HG03521 (cell line): Measurements from ENCODE around the gene RNF222.
A peak's percentile ranks its signal among the peaks of the same experiment; 100 is the strongest.

Source experiments
- ATAC-seq: cut with Tn5 transposase; IDR thresholded peaks from one replicate; pipeline ENCODE4 v1.9.1; 2021; ENCODE audit warnings: mild to moderate bottlenecking, moderate library complexity; ENCODE audit not compliant: unreplicated experiment

RNF222 gene, protein sequence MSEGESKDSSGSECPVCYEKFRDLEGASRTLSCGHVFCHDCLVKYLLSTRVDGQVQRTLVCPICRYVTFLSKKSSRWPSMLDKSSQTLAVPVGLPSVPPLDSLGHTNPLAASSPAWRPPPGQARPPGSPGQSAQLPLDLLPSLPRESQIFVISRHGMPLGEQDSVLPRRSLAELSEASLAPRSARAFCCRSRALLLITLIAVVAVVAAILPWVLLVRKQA

DNA sequence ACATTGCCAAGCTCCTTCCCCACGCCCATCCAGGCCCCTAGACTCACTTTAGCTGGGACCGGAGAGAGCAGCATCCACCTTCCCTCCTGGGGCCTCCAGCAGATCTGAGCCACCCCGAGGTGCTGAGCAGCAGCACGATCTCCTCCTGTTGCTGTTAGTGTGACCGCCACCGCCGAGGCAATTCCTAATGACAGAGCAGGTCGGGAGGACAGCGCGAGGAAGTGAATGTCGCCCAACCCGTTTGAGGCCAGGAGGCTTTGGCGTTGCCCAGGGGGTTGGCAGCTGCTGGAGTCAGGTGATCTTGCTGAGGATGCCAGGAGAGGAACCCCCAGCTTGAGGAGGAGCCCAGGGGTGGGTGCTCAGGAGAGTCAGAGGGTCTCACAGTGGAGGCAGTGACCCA is at the start of gene RNF222:
Gene RNF222 (minus strand): TSS at position 192 of the 400 bp plus-strand sequence. CDS start 4,366 bp downstream, outside the sequence.
- no peak for ATAC-seq

DNA sequence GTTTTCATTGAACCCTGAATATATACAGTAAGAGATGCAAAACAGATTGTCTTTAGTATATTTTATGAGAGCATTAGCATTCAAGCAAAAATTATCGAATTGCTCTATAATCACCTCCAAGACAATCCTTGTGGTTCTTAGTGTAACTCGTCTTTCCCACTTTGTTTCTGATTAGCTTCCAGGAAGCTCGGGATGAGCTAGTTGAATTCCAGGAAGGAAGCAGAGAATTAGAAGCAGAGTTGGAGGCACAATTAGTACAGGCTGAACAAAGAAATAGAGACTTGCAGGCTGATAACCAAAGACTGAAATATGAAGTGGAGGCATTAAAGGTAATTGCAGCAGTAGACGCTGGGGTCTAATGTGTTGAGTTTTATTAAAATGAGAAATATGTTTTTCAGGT is 47.9 kb upstream of the RNF222 start:
- ATAC-seq = no peak

DNA sequence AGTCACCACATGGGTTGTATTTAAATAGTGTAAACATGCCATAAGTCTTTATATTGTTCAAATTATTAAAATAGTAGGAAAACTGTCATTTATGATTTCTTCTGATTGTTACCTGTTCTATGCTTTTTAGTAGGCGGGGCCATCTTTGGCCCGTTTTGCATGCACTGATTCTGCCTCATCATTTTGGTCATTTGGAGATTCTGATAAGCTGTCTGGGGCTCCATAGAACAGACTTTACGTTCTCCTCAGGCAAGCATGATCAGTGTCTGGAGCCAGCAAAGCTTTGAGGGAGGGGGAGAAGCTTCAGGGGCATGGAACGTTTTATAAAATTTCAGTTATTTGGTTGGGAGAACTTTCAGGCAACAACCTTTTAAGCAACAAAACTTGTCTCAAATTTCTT is 46.9 kb upstream of the RNF222 start:
- no peak for ATAC-seq

DNA sequence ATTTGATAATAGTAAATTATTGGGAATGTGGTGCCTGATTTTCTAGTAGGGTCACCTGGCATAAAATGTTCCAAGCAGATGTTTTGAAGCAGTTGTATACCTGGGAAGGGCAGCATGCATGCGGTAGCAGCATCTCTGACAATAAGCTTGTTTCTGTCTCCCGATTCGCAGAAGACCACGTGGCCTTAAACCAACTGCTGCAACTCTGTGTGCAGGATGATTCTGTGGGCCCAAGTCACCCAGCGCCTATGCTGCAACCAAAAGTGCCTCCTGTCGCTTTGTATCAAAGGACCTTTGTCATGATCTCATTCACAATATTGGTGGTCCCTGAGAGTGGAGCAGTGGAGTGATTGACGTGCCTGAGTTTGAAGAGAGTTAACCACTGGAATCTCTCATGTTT is 46.1 kb upstream of the RNF222 start:
- no peak for ATAC-seq

DNA sequence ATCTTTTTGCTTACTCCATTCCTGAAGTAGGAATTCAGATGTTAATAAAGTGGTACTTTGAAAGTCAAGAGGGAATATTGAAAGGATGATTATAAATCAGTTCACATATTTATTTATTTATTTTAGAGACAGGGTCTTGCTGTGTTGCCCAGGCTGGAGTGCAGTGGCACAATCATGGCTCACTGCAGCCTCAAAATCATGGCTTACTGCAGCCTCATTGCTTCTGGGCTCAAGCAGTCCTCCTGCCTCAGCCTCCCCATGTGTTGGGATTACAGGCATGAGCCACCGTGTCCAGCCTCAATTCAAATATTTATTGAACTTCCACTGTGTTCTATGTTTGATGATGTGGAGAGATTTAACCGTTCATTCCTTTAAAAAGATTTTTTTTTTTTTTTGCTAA is 44.7 kb upstream of the RNF222 start:
- ATAC-seq = no peak

DNA sequence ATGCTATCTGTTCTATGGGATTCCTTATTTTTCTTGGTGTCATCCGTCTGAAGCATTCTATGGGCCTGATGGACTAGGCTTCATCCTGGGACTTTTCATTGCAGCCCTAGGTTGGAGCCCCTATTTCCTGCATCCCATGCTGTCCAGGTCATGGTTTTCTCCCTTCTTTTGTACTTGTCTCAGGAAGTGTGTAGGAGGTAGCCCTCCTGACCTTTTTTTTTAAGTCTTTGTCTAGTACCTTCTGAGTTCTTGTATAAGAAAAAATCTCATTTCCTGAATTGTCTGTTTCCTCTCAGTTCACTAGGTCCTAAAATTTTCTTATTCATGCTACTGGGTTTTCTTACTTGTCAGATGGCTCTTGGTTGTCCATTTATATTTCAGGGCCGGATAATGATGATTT is 44.1 kb upstream of the RNF222 start:
- ATAC-seq = no peak

DNA sequence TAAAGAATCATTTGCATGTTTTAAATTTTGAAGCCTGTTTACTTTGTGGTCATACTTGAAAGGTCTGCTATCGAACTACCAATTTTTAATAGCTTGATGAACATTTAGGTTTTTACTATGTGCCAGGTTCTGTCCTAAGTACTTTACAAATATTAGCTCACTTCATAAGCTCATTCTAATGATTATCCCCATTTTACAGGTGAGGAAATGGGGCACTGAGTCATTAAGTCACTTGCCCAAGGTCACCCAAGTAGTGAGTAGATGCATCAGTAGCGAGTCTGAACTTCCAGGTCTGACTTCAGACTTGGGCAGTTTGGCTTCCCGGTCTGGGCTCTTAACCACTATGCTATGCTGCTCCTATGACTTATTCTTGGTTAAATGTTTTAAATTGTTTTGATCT is 42.1 kb upstream of the RNF222 start:
- no peak for ATAC-seq

DNA sequence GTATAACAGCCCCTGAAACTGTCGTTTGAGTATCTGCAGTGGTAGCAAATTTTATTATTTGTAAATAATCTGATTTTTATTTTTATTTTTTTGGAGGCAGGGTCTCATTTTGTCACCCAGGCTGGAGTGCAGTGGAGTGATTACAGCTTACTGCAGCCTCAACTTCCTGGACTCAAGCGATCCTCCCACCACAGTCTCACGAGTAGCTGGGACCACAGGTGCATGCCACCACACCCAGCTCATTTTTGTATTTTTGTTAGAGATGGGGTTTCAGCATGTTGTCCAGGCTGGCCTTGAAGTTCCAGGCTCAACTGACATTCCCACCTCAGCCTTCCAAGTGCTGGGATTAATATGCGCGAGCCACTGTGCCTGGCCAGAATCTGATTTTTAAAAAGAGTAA is 40.8 kb upstream of the RNF222 start:
- ATAC-seq = no peak

DNA sequence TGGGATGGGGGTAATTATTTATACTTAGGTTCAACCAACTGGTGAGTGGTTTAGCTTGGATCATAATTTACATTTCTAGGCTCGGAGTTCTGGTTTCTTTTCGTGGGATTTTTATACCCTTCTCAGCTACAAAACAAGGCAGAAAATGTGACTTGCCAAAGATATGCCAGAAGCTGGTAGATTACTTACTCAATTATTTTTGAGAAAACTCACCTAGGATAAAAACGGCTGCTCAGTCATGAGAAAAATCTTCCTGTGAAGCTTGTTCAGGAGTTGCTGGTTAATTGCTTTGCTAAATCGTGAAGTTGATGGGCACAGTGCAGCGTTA is 39.2 kb upstream of the RNF222 start:
- no peak for ATAC-seq

DNA sequence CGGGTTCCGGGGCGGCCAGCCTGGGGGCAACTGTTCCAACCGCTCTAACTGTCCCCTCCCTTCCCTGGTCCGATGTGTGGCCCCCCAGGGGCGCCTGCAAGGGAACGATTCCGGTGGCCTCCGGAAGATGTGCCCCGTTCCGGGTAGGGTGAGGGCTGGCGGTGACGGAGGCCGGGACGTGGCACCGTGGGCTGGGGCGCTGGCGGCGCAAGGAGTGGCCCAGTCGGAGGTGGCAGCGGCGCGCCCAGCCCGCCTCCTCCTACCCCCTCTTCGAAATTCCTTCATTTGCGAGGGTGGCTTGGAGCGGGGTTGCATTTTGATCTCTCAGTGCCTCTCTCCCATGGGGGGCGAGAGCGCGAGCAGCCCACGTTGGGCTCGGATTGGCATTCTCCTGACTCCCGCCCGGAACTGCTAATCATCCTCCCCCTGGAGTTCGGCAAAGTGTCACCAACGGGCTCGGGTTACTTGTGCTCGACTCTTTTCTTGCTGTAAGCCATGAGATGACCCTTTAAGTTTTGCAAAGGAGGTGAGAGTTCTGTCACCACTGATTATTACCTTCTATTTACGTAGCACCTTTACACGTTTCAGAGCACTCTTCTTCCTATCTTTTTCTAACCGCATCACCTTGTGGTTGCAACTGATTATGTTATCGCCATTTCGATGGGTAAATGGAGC is 38.7 kb upstream of the RNF222 start:
- ATAC-seq = peak; percentile 37

DNA sequence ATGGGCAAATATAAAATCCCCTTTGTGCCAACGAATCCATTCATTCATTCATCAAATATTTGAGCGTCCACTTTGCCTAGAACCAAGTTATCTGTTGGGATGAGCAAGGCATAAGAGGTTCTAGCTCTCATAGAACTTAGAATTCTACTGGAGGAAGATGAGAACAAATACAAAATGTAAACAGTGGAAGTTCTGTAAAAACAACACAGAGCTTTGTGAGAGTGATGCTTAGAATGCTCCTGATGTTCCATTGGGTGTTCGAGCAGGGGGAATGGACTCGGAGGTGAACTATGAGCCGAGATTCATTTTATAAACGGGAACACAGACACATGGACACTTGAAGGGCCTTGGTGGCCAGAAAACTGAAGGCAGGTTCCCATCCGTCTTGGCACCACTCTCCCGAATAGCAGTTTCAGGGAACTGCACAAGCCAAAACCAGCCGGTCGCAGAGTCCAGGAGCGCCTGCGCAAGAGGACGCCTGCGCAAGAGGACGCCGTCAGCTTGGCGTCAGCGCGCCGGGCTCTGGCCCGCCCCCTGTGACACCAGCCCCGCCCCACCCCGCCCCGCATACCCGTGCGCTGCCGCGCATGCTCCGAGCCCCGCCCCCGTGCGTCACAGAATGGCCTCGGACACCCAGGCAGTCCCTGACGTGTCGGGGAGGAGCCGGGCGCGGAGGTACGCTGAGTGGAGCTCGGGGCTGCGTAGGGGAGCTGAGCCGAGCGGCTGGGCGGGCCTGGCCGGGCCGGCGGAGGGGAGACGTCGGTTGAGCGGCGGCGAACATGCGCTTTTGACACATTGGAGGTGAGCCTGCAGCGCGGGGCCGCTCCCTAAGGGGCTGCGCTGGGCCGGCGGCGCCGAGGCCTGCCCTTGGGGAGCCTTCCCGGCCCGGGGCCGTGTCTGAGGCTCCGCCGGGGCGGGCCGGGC is 37.9 kb upstream of the RNF222 start, which contains the start of gene NDEL1:
Gene NDEL1 (plus strand): TSS at position 640 of the 924 bp plus-strand sequence. CDS start 8,388 bp downstream, outside the sequence.
- peak; percentile 97 for ATAC-seq

DNA sequence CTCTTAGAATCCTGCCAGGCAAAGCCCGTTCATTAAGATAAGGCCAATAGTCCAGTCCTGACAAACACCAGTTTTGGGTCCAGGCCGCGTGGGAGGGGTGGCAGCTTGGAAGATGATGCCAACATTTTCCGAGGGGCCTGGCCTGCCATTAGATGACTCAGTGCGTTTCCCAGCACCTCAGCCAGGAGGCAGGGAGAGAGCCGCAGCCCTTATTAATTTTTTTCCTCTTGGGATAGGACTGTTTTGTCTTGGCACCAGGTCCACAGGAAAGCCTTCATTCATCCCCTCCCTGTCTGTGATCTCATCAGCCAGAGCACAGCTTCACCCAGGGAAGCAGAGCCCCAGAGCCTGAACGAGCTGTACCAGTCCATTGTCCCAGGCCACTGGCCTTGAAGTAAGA is 33.3 kb upstream of the RNF222 start:
- no peak for ATAC-seq

DNA sequence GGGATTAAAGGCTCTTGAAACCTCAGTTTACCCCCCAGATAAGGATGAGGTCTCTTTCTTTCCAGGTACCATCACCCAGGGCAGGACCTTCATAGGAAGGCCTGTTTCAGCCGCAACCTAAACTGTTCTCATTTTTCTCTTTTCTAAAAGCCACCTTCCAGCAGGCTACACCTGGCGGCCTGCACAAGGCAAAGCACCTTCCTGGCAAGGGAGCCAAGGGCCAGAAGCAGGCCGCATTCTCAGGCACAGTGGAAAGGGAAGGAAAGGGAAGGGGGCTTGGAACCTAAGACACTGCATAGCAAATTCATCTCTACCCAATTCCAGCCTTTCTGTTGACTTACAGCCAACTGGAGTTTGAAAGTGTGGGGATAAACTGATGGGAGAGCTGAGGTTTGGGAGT is 29.2 kb upstream of the RNF222 start:
- no peak for ATAC-seq

DNA sequence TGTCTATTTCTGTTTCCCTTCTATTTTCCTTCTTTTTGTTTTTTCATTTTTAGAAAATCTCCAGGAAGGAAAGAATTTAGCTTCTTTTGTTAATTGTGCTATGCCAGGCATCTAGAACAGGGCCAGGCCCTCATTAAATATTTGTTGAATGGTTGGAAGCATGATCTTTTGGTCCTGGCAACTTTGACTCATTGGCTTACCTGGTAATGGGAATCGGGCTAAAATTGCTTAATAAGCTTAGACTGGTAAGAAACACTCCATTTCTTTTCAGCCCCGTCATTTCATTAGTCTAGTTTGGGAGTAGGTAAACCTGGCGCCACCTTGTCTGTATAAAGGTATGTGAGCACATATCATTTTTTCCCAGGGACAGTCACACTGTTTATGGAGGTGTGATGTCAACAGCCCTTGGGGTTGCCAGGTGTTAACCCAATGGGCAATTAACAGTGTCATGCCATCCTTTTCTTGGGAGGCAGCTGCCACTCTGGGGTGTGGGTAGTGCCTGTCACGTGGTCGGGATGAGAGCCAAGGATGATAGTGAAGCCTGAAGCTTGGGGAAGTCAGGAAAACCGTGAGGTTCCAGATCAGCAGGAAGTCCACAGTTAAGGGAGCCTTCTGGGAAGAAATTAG is 28.6 kb upstream of the RNF222 start:
- ATAC-seq = no peak

DNA sequence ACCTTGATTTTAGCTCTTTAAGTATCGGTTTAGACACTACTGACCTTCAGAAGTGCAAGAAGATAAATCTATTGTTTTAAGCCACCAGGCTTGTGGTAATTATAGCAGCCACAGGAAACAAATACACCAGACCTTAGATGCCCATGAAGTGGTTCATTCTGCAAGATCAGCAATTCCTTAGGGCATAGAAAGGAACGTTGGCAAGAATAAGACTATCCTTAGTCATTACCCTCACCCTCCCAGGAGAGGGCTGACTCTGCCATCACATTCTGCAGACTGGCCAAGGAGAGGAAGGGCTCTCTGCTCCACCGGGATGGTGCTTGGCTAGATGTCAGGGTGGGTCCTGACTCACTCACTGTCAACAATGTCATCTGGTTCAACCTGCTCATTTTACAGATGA is 23.9 kb upstream of the RNF222 start:
- no peak for ATAC-seq

DNA sequence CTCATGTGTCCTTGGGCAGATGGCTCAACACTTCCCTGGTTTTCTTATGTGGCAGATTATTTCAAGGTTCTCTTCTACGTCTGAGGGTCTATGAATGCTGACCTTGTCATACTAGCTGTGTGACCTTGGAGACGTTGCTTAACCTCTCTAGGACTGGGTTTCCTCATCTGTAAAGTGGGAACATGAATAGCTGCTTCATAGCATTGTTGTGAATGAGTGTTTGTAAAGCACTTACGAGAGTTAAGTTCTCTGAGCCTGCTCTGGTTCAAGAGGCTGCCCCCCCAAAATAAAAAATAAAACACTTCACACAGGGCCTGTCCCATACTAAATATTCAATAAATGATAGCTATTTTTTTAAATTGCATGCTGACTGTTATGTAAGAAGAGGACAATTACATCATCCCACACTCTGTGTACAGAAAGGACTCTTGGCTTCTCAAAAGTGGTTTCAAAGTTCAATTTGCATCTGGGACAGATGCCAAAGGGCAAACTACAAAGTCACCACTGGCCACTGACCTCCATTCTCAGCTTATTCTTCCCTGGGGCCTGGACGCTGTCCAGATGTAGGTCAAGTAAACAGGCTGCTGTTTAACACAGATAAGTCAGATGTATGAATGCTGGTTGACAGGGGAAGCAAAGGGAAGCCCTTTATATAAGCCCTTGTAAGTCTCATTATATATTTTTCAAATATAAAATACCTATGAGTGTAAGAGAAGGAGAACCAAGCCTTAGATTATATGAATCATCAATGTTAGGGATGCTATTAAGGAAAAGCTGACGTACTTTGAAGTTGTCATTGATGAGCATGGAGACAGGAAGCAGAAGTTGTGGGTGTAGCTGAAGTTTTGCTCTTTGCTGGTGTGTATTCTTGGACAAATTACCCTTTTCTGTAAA is 22.7 kb upstream of the RNF222 start:
- no peak for ATAC-seq

DNA sequence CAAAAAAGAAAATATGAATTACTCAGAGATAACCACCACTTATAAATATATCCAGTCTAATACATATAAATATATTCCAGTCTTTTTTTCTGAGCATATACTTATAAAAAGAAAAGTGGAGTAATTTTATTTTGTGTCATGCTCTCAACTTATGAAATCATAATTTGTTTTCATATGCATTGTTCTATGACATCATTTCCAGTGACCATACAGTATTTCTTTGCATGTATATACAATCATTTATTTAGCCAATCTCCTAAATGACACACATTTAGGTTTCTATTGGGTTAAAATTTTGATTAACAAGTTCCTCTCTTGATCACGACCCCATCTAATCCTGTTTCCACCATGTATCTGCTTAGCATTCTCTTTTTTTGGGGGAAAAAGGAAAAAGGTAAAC is 21.7 kb upstream of the RNF222 start:
- ATAC-seq = no peak

DNA sequence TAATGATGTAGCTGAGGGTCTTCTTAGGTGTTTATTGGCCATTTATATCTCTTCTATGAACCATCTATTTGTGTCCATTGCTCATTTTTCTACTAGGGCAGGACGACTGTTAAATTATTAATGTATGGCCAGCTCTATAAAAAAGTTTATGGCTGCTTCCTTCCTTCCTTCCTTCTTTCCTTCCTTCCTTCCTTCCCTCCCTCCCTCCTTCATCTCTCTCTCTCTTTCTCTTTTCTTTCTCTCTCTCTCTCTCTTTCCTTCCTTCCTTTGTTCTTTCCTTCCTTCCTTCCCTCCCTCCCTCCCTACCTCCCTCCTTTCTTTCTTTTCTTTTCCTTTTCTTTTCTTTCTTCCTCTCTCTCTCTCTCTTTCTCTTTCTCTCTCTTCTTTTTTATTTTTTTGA is 20.8 kb upstream of the RNF222 start:
- ATAC-seq = no peak

DNA sequence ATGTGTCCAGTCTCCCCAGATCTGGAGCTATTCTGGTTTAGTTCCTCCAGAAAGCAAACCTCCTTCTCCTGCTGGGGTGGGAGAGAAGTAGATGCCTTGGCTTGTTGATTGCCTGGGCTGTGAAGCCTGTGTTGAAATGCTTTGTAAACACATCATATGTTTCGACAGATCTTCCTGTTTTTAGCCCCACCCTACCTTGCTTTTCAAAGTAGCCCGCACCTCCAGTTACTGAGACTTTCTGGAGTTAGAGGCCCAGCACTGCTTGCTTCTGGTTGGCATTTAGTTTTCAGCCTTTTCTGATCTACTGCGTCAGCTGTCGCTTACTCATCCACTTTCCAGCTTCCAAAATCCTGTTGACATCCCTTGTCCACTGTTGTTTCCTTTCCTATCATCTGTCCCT is 20.2 kb upstream of the RNF222 start:
- ATAC-seq = no peak

DNA sequence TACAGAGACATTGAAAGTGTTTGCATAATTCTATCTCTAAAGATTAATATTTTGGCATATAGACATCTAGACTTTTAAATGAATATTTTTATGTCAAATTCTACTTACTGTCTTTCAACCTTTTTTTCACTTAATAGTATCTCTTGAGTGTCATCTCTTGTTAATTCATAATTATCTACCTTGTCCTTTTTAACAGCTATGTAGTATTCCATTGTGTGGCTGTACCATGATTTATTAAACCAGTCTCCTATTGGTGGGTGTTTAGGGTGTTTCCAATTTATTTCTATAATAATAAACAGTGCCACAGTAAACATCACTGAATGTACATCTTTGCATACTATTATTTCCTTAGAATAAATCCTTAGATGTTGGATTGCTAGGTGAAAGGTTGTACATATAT is 16.3 kb upstream of the RNF222 start:
- ATAC-seq = no peak
